Renal cortex interstitium (tissue), 11 donors: ENCODE results near the gene PUM1. TPM values are rescaled to one million over a fixed set of nuclear protein-coding genes. Genes with fewer than 3 reads are reported as not detected.

ENCODE experiments used
- DNase-seq, 11 donors: peaks; one replicate each; pipeline ENCODE4 v3.0.0-alpha.2; 2013; ENCODE audit warnings: low read depth in 9 of 11, low spot score in 4 of 11; ENCODE audit errors: extremely low read depth in 1 of 11
- polyA plus RNA-seq, 3 donors: library from polyadenylated mRNA; unstranded; fragments of 120-200 nt; gene quantifications; one replicate each; pipeline ENCODE4 v1.2.1, GENCODE V29; 2013; ENCODE audit not compliant: insufficient read length in 3 of 3

Gene PUM1
- polyA plus RNA-seq, 3 donors: 108 to 134 (median 120) TPM

DNA sequence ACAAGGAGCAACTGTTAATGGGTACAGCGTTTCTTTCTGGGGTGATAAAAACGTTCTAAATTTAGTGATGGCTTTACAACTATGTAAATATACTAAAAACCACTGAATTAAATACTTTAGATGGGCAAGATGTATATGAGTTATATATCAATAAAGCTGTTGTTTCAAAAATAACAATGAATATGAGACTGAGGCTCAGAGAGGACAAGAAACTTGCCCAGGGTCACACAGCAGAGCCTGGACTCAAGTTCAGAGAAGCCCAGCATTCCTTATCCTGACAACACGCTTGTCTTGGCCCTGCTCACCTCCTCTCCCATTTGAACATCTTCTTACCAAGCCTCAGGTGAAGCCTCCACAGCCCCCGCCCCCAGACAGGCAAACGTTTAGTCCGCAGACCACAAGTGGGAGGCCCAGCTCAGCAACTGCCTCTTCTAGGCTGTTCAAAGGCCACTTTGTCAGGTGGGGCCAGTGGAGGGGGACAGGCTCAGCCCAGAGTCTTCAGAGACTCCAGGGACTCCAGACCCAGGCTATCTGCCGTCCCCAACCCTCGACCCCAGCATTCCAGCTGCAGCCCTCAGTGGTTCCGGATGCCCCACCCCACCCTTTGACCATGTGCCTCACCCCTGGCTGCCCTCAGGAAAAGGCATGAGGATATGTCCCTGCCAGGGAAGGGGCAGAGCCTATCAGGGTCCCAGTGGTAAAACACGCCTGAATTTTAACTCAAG is 174.9 kb downstream of the PUM1 start:
- no peak for DNase-seq

GRCh38 chr1:30889511-30889910 is 176.0 kb downstream of the PUM1 start:
- DNase-seq: no peak

DNA sequence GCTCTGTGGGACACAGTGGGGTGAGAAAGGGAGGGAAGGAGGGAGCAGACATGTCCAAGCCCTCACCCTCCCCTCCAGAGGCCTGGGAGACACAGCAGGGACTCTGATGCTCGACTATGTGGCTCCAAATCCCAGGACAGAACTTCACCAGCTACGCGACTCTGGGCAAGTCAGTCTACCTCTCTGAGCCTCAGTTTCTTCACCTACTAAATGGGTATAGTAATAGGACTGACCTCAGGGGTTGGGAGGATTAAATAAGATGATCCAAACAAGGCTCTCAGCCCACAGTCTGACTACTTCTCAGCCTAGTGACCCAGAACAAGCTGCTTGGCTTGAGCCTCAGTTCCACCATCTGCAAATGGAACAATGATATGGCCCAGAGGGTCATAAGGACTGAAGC is 176.5 kb downstream of the PUM1 start:
- DNase-seq: no peak

- peak in 5 of 11 donors; percentile 29 to 48 (median 39) for DNase-seq
Measured at GRCh38 chr1:30888391-30888790, 177.1 kb downstream of the PUM1 start.

DNA sequence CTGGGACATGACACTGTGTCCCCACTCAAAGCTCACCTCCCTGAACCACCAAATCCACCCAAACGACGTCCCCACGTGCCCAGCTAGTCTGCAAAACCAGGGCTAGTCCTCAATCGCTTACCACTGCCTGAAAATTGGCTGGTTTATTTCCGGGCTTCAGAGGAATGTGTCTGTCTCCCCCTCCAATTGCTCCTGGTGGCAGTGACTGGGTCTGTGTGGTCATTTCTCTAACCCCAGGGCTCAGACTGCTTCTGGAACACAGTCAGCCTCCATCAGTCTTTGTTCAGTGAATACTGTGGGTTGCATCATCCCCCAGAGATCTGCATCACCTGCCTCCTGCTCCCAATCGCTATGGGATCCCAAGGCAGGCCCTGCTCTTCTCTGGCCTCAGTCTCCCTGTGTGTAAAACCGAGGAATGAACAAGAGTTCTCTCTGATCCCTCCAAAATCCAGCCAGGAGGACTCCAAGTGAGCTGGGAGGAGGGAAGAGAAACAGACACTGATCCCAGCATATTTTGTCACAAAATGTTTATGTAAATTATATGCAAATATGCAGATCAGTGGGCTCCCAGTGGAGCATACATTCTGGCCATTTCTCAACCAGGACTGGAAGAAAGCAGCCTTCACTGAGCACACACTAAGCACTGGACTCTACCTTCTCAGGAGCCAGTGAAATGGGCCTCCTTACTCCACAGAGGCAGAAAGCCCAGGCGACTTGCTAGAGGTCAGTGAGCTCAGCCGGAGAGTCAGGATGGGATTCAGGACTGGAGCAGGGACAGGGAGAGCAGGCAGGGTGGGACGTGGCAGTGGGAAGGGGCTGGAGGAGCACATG is 177.8 kb downstream of the PUM1 start:
- no peak for DNase-seq

DNA sequence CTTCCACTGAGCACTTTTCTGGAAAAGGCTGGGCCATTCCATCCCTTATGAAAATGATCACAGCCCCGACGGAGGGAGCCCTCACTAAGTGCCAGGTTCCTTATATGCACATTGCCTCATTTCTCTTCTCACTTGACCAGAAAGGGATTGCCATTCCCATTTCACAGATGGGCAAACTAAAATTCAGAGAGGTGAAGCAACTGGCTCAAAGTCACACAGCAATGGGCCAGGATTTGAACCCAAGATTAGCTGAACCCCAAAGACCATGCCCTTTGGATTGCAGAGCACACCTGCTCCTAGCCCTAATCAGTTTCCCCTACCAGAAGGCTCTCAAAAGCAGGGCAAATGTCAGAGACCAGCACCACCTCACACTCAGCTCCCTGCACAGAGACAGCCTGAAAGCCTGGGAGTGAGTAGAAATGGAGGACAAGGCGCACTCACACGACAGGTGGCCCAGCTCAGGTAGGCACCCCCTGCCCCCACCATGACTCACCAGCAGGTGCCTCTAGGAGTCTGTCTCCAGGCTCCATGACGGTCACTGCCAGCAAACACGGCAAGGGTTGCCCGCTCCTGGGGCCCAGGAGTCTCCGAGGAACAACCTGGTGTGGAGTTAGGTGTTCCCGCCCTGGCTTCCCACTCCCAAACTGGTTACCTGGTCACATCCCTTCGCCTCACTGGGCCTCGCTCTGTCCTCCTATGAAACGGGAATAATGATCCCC is 178.6 kb downstream of the PUM1 start:
- no peak for DNase-seq

GRCh38 chr1:30885570-30886522 is 179.7 kb downstream of the PUM1 start:
- no peak for DNase-seq

GRCh38 chr1:30884723-30885122 is 180.8 kb downstream of the PUM1 start:
- DNase-seq: no peak

- DNase-seq: no peak
Measured at GRCh38 chr1:30883389-30884172, 181.9 kb downstream of the PUM1 start.

- no peak for DNase-seq
Measured at GRCh38 chr1:30882678-30883388, 182.7 kb downstream of the PUM1 start.

Other genes starting within 250 kb of the PUM1 start
- gene SDC3, start 157.0 kb downstream of the PUM1 start, polyA plus RNA-seq: 10 to 100 TPM; 22.0 to 31.2 (median 29.0) TPM
- 1 to 10 TPM; 3.1 to 5.1 (median 4.8) TPM for gene NKAIN1, start 174.2 kb upstream of the PUM1 start, polyA plus RNA-seq
- 10 to 100 TPM; 66.5 to 75.3 (median 74.3) TPM for gene SNRNP40, start 231.1 kb upstream of the PUM1 start, polyA plus RNA-seq
- gene ZCCHC17, start 231.3 kb upstream of the PUM1 start, polyA plus RNA-seq: 10 to 100 TPM; 43.7 to 53.6 (median 52.6) TPM